CD4-positive, alpha-beta memory T cell (primary cell): ENCODE results near the gene GRHL1. TPM values are rescaled to one million over a fixed set of nuclear protein-coding genes. Genes with fewer than 3 reads are reported as not detected.
"Not testable (repeated sequence)": the region's sequence is repeated elsewhere in the genome, so short reads cannot be mapped to it uniquely, and the experiment has no call there.

Experiments
- CTCF ChIA-PET: fragments of 350-600 bp; sonication (Branson Sonifier 250); formaldehyde crosslinking; loops from one replicate; lab custom pipeline; 2021; ENCODE audit warnings: inconsistent platforms; ENCODE audit not compliant: partially characterized antibody; lab: Charles Lee
- POLR2A ChIA-PET: fragments of 350-600 bp; sonication (Branson Sonifier 250); formaldehyde crosslinking; loops from one replicate; lab custom pipeline; 2021; ENCODE audit not compliant: partially characterized antibody; lab: Charles Lee
- DNase-seq, 5 donors: peaks; one replicate each; pipeline versions ENCODE4 v3.0.0 to v3.0.0-alpha.2; 2020 to 2022; ENCODE audit warnings: mixed read lengths in 1 of 5
- H3K27ac ChIP-seq: one replicate; pipeline ENCODE4 v1.7.0; 2013; ENCODE audit warnings: low read depth, low read length
- H3K27me3 ChIP-seq: 2 replicates; pipeline ENCODE4 v1.7.0; 2013; ENCODE audit warnings: mild to moderate bottlenecking, low read length, moderate library complexity; ENCODE audit not compliant: insufficient read depth
- H3K36me3 ChIP-seq: 2 replicates; pipeline ENCODE4 v1.7.0; 2013; ENCODE audit warnings: mild to moderate bottlenecking, low read length, moderate library complexity; ENCODE audit not compliant: insufficient read depth
- H3K4me1 ChIP-seq: 2 replicates; pipeline ENCODE4 v1.7.0; 2013; ENCODE audit warnings: mild to moderate bottlenecking, low read length, moderate library complexity; ENCODE audit not compliant: insufficient read depth
- H3K4me3 ChIP-seq, 2 donors: one replicate each; pipeline ENCODE4 v1.7.0; 2013; ENCODE audit warnings: low read length in 2 of 2, mild to moderate bottlenecking in 1 of 2
- H3K9me3 ChIP-seq, 2 donors: one replicate each; pipeline ENCODE4 v1.7.0; 2013; ENCODE audit warnings: low read length in 2 of 2, control low read depth in 1 of 2; ENCODE audit not compliant: control insufficient read depth in 1 of 2
- H3K27ac Mint-ChIP-seq, 7 donors: one replicate each; pipeline ENCODE4 v1.8.0; 2020 to 2021; ENCODE audit warnings: mixed read lengths in 7 of 7, mild to moderate bottlenecking in 6 of 7, inconsistent platforms in 3 of 7, moderate library complexity in 3 of 7
- H3K27me3 Mint-ChIP-seq, 2 donors: one replicate each; pipeline ENCODE4 v1.8.0; 2020 to 2021; ENCODE audit warnings: mixed read lengths in 2 of 2
- H3K36me3 Mint-ChIP-seq, 2 donors: one replicate each; pipeline ENCODE4 v1.8.0; 2020 to 2021; ENCODE audit warnings: mixed read lengths in 2 of 2, inconsistent platforms in 1 of 2, mild to moderate bottlenecking in 1 of 2
- H3K4me1 Mint-ChIP-seq, 4 donors: one replicate each; pipeline ENCODE4 v1.8.0; 2020 to 2021; ENCODE audit warnings: mixed read lengths in 4 of 4, mild to moderate bottlenecking in 1 of 4
- H3K4me3 Mint-ChIP-seq, 8 donors: one replicate each; pipeline ENCODE4 v1.8.0; 2020 to 2021; ENCODE audit warnings: mixed read lengths in 8 of 8, mild to moderate bottlenecking in 7 of 8, moderate library complexity in 6 of 8, inconsistent platforms in 3 of 8
- H3K9me3 Mint-ChIP-seq, 8 donors: one replicate each; pipeline ENCODE4 v1.8.0; 2020 to 2021; ENCODE audit warnings: mixed read lengths in 8 of 8, mild to moderate bottlenecking in 5 of 8, inconsistent platforms in 3 of 8, moderate library complexity in 1 of 8
- intact Hi-C: fragments of 100-400 bp; cut with micrococcal nuclease; formaldehyde crosslinking; loops from one replicate; pipeline ENCODE4 v1.15.1; 2023
- polyA plus RNA-seq, 2 donors: library from polyadenylated mRNA; unstranded; fragments of 300-500 nt; fragmentation: Illumina TruSeq; gene quantifications; one replicate each; pipeline ENCODE4 v1.2.3, GENCODE V29; 2021
- total RNA-seq, 2 experiments: library from RNA; stranded (reverse); gene quantifications; one replicate each; pipeline ENCODE4 v1.2.3, GENCODE V29; 2021

Gene GRHL1
- total and polyA plus RNA-seq, 4 experiments from 2014 or later: 0.14 to 0.49 (median 0.33) TPM

- H3K9me3 Mint-ChIP-seq, DNase-seq, H3K9me3 ChIP-seq, H3K4me1 Mint-ChIP-seq, H3K36me3 ChIP-seq, H3K4me3 ChIP-seq, intact Hi-C loops, H3K36me3 Mint-ChIP-seq, H3K4me3 Mint-ChIP-seq, H3K27me3 ChIP-seq, H3K27ac Mint-ChIP-seq, H3K27ac ChIP-seq, H3K4me1 ChIP-seq, POLR2A ChIA-PET, CTCF ChIA-PET: not testable (repeated sequence)
- H3K27me3 Mint-ChIP-seq: peaks cover 5 to 14% of the 10 kb centered on the region in 2 donors
Measured at GRCh38 chr2:10010861-10011605, 59.5 kb downstream of the GRHL1 start.

GRCh38 chr2:10011606-10012325 lies 60.3 kb downstream of the GRHL1 start:
- intact Hi-C loops: not testable (repeated sequence)

GRCh38 chr2:10012366-10012962 lies 61.0 kb downstream of the GRHL1 start:
- intact Hi-C loops, H3K4me1 Mint-ChIP-seq, H3K4me3 ChIP-seq, H3K4me3 Mint-ChIP-seq, H3K36me3 ChIP-seq, POLR2A ChIA-PET, H3K9me3 ChIP-seq, H3K36me3 Mint-ChIP-seq, H3K4me1 ChIP-seq, H3K27me3 ChIP-seq, H3K27ac ChIP-seq, H3K27ac Mint-ChIP-seq, CTCF ChIA-PET, DNase-seq: not testable (repeated sequence)
- Mint-ChIP-seq H3K27me3 (peaks cover 2 to 14% of the 10 kb centered on the region in 2 donors), H3K9me3 (peaks cover 0 to 11% (median 3%) of the 10 kb centered on the region in 8 donors)

More at GRCh38 chr2:10011606-10012325, 60.3 kb downstream of the GRHL1 start:
- H3K36me3 Mint-ChIP-seq, H3K27me3 ChIP-seq, H3K4me3 Mint-ChIP-seq, H3K4me1 Mint-ChIP-seq, H3K36me3 ChIP-seq, H3K27ac ChIP-seq, H3K9me3 ChIP-seq, DNase-seq, H3K9me3 Mint-ChIP-seq, POLR2A ChIA-PET, H3K4me1 ChIP-seq, H3K27ac Mint-ChIP-seq, H3K4me3 ChIP-seq, CTCF ChIA-PET: not testable (repeated sequence)
- H3K27me3 Mint-ChIP-seq: peaks cover 5 to 14% of the 10 kb centered on the region in 2 donors

- POLR2A ChIA-PET: no interaction called here
- peaks cover 0 to 1% (median under 1%) of the 10 kb centered on the region in 4 donors for H3K4me1 Mint-ChIP-seq
Measured at GRCh38 chr2:10012963-10013461, 61.5 kb downstream of the GRHL1 start.

GRCh38 chr2:10013651-10014417 lies 62.3 kb downstream of the GRHL1 start:
- POLR2A ChIA-PET, H3K4me3 ChIP-seq, intact Hi-C loops, H3K27ac Mint-ChIP-seq, H3K4me1 Mint-ChIP-seq, H3K27ac ChIP-seq, CTCF ChIA-PET, H3K27me3 ChIP-seq, H3K27me3 Mint-ChIP-seq, DNase-seq, H3K4me1 ChIP-seq, H3K4me3 Mint-ChIP-seq, H3K9me3 ChIP-seq, H3K36me3 ChIP-seq, H3K36me3 Mint-ChIP-seq: not testable (repeated sequence)
- H3K9me3 Mint-ChIP-seq: peaks cover 0 to 13% (median 4%) of the 10 kb centered on the region in 8 donors

More at GRCh38 chr2:10012963-10013461, 61.5 kb downstream of the GRHL1 start:
- intact Hi-C loops: no loop called here
- H3K27ac ChIP-seq: no peak overlapping the region
- no peak overlapping the region for H3K27ac Mint-ChIP-seq
- CTCF ChIA-PET: no interaction called here
- peaks cover 0 to 13% (median 4%) of the 10 kb centered on the region in 8 donors for H3K9me3 Mint-ChIP-seq
- H3K4me3 Mint-ChIP-seq: no peak overlapping the region
- H3K36me3 Mint-ChIP-seq: peaks cover 0 to 2% of the 10 kb centered on the region in 2 donors
- H3K36me3 ChIP-seq: no peaks in the 10 kb centered on the region
- no peaks in the 10 kb centered on the region for H3K4me1 ChIP-seq
- DNase-seq: no peak
- H3K27me3 ChIP-seq: no peaks in the 10 kb centered on the region
- no peak overlapping the region for H3K4me3 ChIP-seq
- H3K27me3 Mint-ChIP-seq: peaks cover 2 to 11% of the 10 kb centered on the region in 2 donors
- H3K9me3 ChIP-seq: no peaks in the 10 kb centered on the region

- Histone ChIP-seq H3K4me3 (no peak overlapping the region), H3K9me3 (no peaks in the 10 kb centered on the region), H3K36me3 (no peaks in the 10 kb centered on the region), H3K27ac (no peak overlapping the region), H3K27me3 (no peaks in the 10 kb centered on the region), H3K4me1 (no peaks in the 10 kb centered on the region)
- no peak for DNase-seq
- Mint-ChIP-seq H3K4me1 (peaks cover 0 to 1% (median 0%) of the 10 kb centered on the region in 4 donors), H3K27ac (no peak overlapping the region), H3K4me3 (no peak overlapping the region), H3K9me3 (peaks cover 0 to 13% (median 4%) of the 10 kb centered on the region in 8 donors), H3K36me3 (peaks cover 0 to 2% of the 10 kb centered on the region in 2 donors), H3K27me3 (peaks cover 0 to 2% of the 10 kb centered on the region in 2 donors)
- intact Hi-C loops: no loop called here
- ChIA-PET CTCF (no interaction called here), POLR2A (no interaction called here)
Measured at GRCh38 chr2:10014418-10015190, 63.1 kb downstream of the GRHL1 start.
